Right lobe of liver (tissue), 4 donors: ENCODE measurements around the gene ATM.

ENCODE experiments used
- CTCF ChIP-seq, 4 donors: fragments of 200-600 bp in 3 of 4; fragments of 450-650 bp in 1 of 4; IDR thresholded peaks; one replicate each; pipeline versions ENCODE4 v1.5.1 to v1.8.0; 2016 to 2022; ENCODE audit warnings: antibody characterized with exemption in 4 of 4, mild to moderate bottlenecking in 2 of 4
- POLR2A ChIP-seq: fragments of 450-650 bp; IDR thresholded peaks from one replicate; pipeline ENCODE4 v1.6.1; 2017; ENCODE audit warnings: antibody characterized with exemption, mild to moderate bottlenecking
- donor health status: DM: no; HTN: no; CAD: no.
- donor health status: DM: no; HTN: no; CAD: no.
- donor health status: DM: no; HTN: yes; CAD: no.

GRCh38 chr11:108196901-108197300 lies 26.0 kb upstream of the ATM start:
- TF ChIP-seq CTCF (IDR thresholded peaks at IDR 0.05): no peak
- TF ChIP-seq POLR2A: no peak
